HG03439 (cell line): ENCODE results near the gene SLC22A25.
"Not testable (repeated sequence)": the region's sequence is repeated elsewhere in the genome, so short reads cannot be mapped to it uniquely, and the experiment has no call there.

Source experiments
- ATAC-seq: cut with Tn5 transposase; IDR thresholded peaks from one replicate; pipeline ENCODE4 v1.9.1; 2021; ENCODE audit warnings: mild to moderate bottlenecking, moderate library complexity; ENCODE audit not compliant: unreplicated experiment

The SLC22A25 gene

DNA sequence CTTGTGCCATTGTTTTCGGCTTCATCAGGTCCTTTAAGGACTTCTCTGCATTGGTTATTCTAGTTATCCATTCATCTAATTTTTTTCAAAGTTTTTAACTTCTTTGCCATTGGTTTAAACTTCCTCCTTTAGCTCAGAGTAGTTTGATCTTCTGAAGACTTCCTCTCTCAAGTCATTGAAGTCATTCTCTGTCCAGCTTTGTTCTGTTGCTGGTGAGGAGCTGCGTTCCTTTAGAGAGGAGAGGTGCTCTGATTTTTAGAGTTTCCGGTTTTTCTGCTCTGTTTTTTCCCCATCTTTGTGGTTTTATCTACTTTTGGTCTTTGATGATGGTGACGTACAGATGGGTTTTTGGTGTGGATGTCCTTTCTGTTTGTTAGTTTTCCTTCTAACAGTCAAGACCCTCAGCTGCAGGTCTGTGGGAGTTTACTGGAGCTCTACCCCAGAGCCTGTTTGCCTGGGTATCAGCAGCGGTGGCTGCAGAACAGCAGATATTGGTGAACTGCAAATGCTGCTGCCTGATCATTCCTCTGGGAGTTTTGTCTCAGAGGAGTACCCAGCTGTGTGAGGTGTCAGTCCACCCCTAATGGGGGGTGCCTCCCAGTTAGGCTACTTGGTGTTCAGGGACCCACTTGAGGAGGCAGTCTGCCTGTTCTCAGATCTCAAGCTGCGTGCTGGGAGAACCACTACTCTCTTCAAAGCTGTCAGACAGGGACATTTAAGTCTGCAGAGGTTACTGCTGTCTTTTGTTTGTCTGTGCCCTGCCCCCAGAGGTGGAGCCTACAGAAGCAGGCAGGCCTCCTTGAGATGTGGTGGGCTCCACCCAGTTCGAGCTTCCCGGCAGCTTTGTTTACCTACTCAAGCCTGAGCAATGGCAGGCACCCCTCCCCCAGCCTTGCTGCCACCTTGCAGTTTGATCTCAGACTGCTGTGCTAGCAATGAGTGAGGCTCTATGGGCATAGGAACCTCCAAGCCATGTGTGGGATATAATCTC is 7.6 kb downstream of the SLC22A25 start:
- not testable (repeated sequence) for ATAC-seq

GRCh38 chr11:63229815-63230214 is 13.6 kb downstream of the SLC22A25 start:
- ATAC-seq: no peak

DNA sequence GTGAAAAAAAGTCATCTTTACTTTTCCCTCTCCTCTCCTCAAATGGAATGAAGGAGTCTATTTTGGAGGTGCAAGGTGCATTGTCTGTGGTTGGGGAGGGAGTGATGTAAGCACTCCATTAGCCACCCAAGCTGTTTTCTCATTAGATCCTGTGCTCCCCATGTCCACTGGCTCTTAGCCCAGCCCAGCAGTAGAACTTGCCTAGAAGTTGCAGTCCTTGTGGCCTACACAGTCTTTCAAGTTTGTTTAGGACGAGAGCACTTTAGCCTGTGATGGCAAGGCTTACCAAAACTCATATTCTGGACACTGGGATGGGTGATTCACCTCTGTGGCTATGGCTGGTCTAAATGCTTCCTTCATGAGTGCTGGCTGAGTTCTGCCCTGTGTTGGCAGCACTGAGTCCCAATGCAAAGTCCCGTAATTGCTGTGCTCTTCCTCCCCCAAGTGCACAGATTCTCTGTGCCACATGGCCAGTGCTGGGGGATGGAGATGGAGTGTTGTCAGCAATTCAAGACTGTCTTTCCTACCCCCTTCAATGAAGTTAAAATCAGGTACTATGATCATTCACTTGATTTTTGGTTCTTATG is 15.8 kb downstream of the SLC22A25 start:
- ATAC-seq: no peak

GRCh38 chr11:63226488-63227114 is 16.8 kb downstream of the SLC22A25 start:
- ATAC-seq: no peak

- ATAC-seq: no peak
These were observed 29.3 kb downstream of the SLC22A25 start for GRCh38 chr11:63214093-63214492.

GRCh38 chr11:63212742-63213141 is 30.7 kb downstream of the SLC22A25 start:
- no peak for ATAC-seq

GRCh38 chr11:63210111-63210510 is 33.3 kb downstream of the SLC22A25 start:
- no peak for ATAC-seq
